CD14-positive monocyte (primary cell): ENCODE results near the gene RSPRY1. TPM values are rescaled to one million over a fixed set of nuclear protein-coding genes. Genes with fewer than 3 reads are reported as not detected.
A peak's percentile ranks its signal among the peaks of the same experiment; 100 is the strongest.

Experiments
- DNase-seq, 3 donors: peaks; one replicate each; pipeline ENCODE4 v3.0.0-alpha.2; 2011 to 2022
- H2AFZ ChIP-seq: 2 replicates; pipeline ENCODE4 v1.6.0; 2012; ENCODE audit warnings: mild to moderate bottlenecking, low read depth, low read length, inconsistent platforms; ENCODE audit not compliant: insufficient read depth, poor library complexity, severe bottlenecking
- H3K27ac ChIP-seq, 2 donors: 1 replicate in 1 of 2; 2 replicates in 1 of 2; pipeline ENCODE4 v1.5.1; 2012 to 2013; ENCODE audit warnings: low read length in 2 of 2, control low read depth in 1 of 2, inconsistent platforms in 1 of 2, low read depth in 1 of 2, mild to moderate bottlenecking in 1 of 2
- H3K27me3 ChIP-seq, 2 donors: one replicate each; pipeline versions ENCODE4 v1.6.0 to v1.6.1; 2011 to 2013; ENCODE audit warnings: low read length in 2 of 2; ENCODE audit not compliant: control insufficient read depth in 2 of 2, insufficient read depth in 2 of 2
- H3K36me3 ChIP-seq, 2 donors: replicated peaks in 1 of 2; 1 replicate in 1 of 2; 2 replicates in 1 of 2; pipeline versions ENCODE4 v1.5.1 to v1.6.1; 2012 to 2013; ENCODE audit warnings: low read length in 2 of 2, control low read depth in 1 of 2, inconsistent platforms in 1 of 2, mild to moderate bottlenecking in 1 of 2; ENCODE audit not compliant: insufficient read depth in 2 of 2, control insufficient read depth in 1 of 2
- H3K4me1 ChIP-seq, 2 donors: 1 replicate in 1 of 2; 2 replicates in 1 of 2; pipeline versions ENCODE4 v1.5.1 to v1.6.1; 2012 to 2013; ENCODE audit warnings: low read length in 2 of 2, control low read depth in 1 of 2, inconsistent platforms in 1 of 2, mild to moderate bottlenecking in 1 of 2, moderate library complexity in 1 of 2; ENCODE audit not compliant: insufficient read depth in 2 of 2, control insufficient read depth in 1 of 2
- H3K4me2 ChIP-seq: replicated peaks from 2 replicates; pipeline ENCODE3; 2012; ENCODE audit warnings: low read length, moderate library complexity, mild to moderate bottlenecking; ENCODE audit not compliant: poor library complexity, severe bottlenecking; ENCODE audit errors: extremely low read depth
- H3K4me3 ChIP-seq, 3 experiments: fragments of 200-600 bp in 1 of 3; sonication (generic) in 1 of 3; replicated peaks in 1 of 3; 1 replicate in 2 of 3; 2 replicates in 1 of 3; pipeline ENCODE4 v1.5.1; 2011 to 2013; ENCODE audit warnings: low read length in 3 of 3, mild to moderate bottlenecking in 3 of 3, control low read depth in 2 of 3, low read depth in 2 of 3, inconsistent platforms in 1 of 3, moderate library complexity in 1 of 3
- H3K79me2 ChIP-seq: 2 replicates; pipeline ENCODE4 v1.6.0; 2012; ENCODE audit warnings: mild to moderate bottlenecking, control low read depth, inconsistent platforms, low read length, moderate library complexity; ENCODE audit not compliant: insufficient read depth
- H3K9ac ChIP-seq: 2 replicates; pipeline ENCODE4 v1.6.0; 2017; ENCODE audit warnings: low read length, mild to moderate bottlenecking; ENCODE audit not compliant: insufficient read depth, poor library complexity, severe bottlenecking
- H3K9me3 ChIP-seq, 2 donors: replicated peaks in 1 of 2; 1 replicate in 1 of 2; 2 replicates in 1 of 2; pipeline versions ENCODE4 v1.5.1 to v1.6.1; 2012 to 2013; ENCODE audit warnings: low read length in 2 of 2, control low read depth in 1 of 2; ENCODE audit not compliant: control insufficient read depth in 1 of 2, insufficient read depth in 1 of 2
- H4K20me1 ChIP-seq: 2 replicates; pipeline ENCODE4 v1.6.0; 2012; ENCODE audit warnings: mild to moderate bottlenecking, low read length, control low read depth, moderate library complexity; ENCODE audit not compliant: insufficient read depth
- H3K27ac Mint-ChIP-seq, 7 donors: one replicate each; pipeline ENCODE4 v1.8.0; 2020; ENCODE audit warnings: mild to moderate bottlenecking in 7 of 7, mixed read lengths in 7 of 7, moderate library complexity in 6 of 7, inconsistent platforms in 2 of 7
- H3K27me3 Mint-ChIP-seq, 3 donors: one replicate each; pipeline ENCODE4 v1.8.0; 2021 to 2022; ENCODE audit warnings: low read depth in 3 of 3, mild to moderate bottlenecking in 3 of 3, mixed read lengths in 3 of 3, moderate library complexity in 3 of 3, inconsistent platforms in 1 of 3
- H3K36me3 Mint-ChIP-seq, 2 donors: one replicate each; pipeline ENCODE4 v1.8.0; 2020; ENCODE audit warnings: mixed read lengths in 2 of 2, inconsistent platforms in 1 of 2, mild to moderate bottlenecking in 1 of 2
- H3K4me1 Mint-ChIP-seq: one replicate; pipeline ENCODE4 v1.8.0; 2020; ENCODE audit warnings: mild to moderate bottlenecking, mixed read lengths
- H3K4me3 Mint-ChIP-seq, 2 donors: one replicate each; pipeline ENCODE4 v1.8.0; 2020; ENCODE audit warnings: mild to moderate bottlenecking in 2 of 2, mixed read lengths in 2 of 2, moderate library complexity in 1 of 2
- H3K9me3 Mint-ChIP-seq, 7 donors: one replicate each; pipeline ENCODE4 v1.8.0; 2020 to 2022; ENCODE audit warnings: mixed read lengths in 7 of 7, mild to moderate bottlenecking in 6 of 7, moderate library complexity in 6 of 7, inconsistent platforms in 2 of 7
- CTCF ChIP-seq: fragments of 200-600 bp; IDR thresholded peaks from one replicate; pipeline ENCODE4 v1.8.0; 2022; ENCODE audit warnings: antibody characterized with exemption, mild to moderate bottlenecking
- WGBS: methylation state at CpG from one replicate; pipeline ENCODE4 v1.1.5; 2013; ENCODE audit warnings: missing lambda C conversion rate; ENCODE audit not compliant: insufficient coverage; 5-methylcytosine and 5-hydroxymethylcytosine counted together
- intact Hi-C, 2 donors: fragments of 100-400 bp; cut with micrococcal nuclease; formaldehyde crosslinking; loops; one replicate each; pipeline versions ENCODE4 v1.15.0 to v1.15.1; 2023
- polyA plus RNA-seq, 3 donors: library from polyadenylated mRNA; depleted of rRNA in 1 of 3; unstranded in 2 of 3; stranded (reverse) in 1 of 3; fragments of 300-500 nt in 2 of 3; fragments of >200 nt in 1 of 3; fragmentation: Illumina TruSeq in 2 of 3; gene quantifications; 1 replicate in 2 of 3; 2 replicates in 1 of 3; pipeline ENCODE4 v1.2.3, GENCODE V29; 2012 to 2021

The RSPRY1 gene
- polyA plus RNA-seq, 3 donors = 15.7 to 28.3 (median 21.3) TPM

- H3K27ac ChIP-seq = no peak overlapping the region
- no peak overlapping the region for H2AFZ ChIP-seq
- peaks cover 8% of the 10 kb centered on the region for H3K79me2 ChIP-seq
- DNase-seq = no peak
- intact Hi-C loops = no loop called here
- TF ChIP-seq CTCF = no peak
- H3K27me3 Mint-ChIP-seq = no peaks in the 10 kb centered on the region
- no peak overlapping the region for H3K4me2 ChIP-seq
- H3K36me3 ChIP-seq = peaks cover 77 to 99% of the 10 kb centered on the region in 2 donors
- no peak overlapping the region for H3K4me3 Mint-ChIP-seq
- H3K9me3 ChIP-seq = no peaks in the 10 kb centered on the region
- no peak overlapping the region for H3K4me3 ChIP-seq
- H3K4me1 ChIP-seq = no peaks in the 10 kb centered on the region
- no peak overlapping the region for H3K27ac Mint-ChIP-seq
- H3K27me3 ChIP-seq = no peaks in the 10 kb centered on the region
- no CpG with 5 or more reads among the region's 1 CpG for WGBS
- H3K9ac ChIP-seq = no peak overlapping the region
- peaks cover 0 to 2% (median 0%) of the 10 kb centered on the region in 7 donors for H3K9me3 Mint-ChIP-seq
- peaks cover 72 to 90% of the 10 kb centered on the region in 2 donors for H3K36me3 Mint-ChIP-seq
- peaks cover 16% of the 10 kb centered on the region for H4K20me1 ChIP-seq
- peaks cover 20% of the 10 kb centered on the region for H3K4me1 Mint-ChIP-seq
Measured at GRCh38 chr16:57157533-57157932, 28.6 kb upstream of the RSPRY1 start.

- Mint-ChIP-seq H3K4me1 (peaks cover 14% of the 10 kb centered on the region), H3K9me3 (peaks cover 0 to 2% (median 0%) of the 10 kb centered on the region in 7 donors), H3K27me3 (no peaks in the 10 kb centered on the region), H3K27ac (peak overlapping the region in 3 of 7 donors; percentile 40 to 66 (median 50)), H3K36me3 (peaks cover 71 to 90% of the 10 kb centered on the region in 2 donors), H3K4me3 (no peak overlapping the region)
- Histone ChIP-seq H3K4me1 (no peaks in the 10 kb centered on the region), H3K4me2 (no peak overlapping the region), H3K36me3 (peaks cover 77 to 99% of the 10 kb centered on the region in 2 donors), H3K27me3 (no peaks in the 10 kb centered on the region), H3K79me2 (peaks cover 8% of the 10 kb centered on the region), H4K20me1 (peaks cover 16% of the 10 kb centered on the region), H3K4me3 (no peak overlapping the region), H3K27ac (no peak overlapping the region), H3K9ac (no peak overlapping the region), H2AFZ (no peak overlapping the region), H3K9me3 (no peaks in the 10 kb centered on the region)
- intact Hi-C loops = no loop called here
- no peak for TF ChIP-seq CTCF
- DNase-seq = no peak
- WGBS = 89% methylated on average over 3 of the region's 4 CpGs
Measured at GRCh38 chr16:57159447-57159846, 26.7 kb upstream of the RSPRY1 start.
